ENCODE measurements around the gene PKD2.

- TF ChIP-seq EP300 (IDR thresholded peaks at IDR 0.05), result no peak
- TF ChIP-seq POLR2AphosphoS5 (IDR thresholded peaks at IDR 0.05), result no peak
- TF ChIP-seq, protein P1, sequence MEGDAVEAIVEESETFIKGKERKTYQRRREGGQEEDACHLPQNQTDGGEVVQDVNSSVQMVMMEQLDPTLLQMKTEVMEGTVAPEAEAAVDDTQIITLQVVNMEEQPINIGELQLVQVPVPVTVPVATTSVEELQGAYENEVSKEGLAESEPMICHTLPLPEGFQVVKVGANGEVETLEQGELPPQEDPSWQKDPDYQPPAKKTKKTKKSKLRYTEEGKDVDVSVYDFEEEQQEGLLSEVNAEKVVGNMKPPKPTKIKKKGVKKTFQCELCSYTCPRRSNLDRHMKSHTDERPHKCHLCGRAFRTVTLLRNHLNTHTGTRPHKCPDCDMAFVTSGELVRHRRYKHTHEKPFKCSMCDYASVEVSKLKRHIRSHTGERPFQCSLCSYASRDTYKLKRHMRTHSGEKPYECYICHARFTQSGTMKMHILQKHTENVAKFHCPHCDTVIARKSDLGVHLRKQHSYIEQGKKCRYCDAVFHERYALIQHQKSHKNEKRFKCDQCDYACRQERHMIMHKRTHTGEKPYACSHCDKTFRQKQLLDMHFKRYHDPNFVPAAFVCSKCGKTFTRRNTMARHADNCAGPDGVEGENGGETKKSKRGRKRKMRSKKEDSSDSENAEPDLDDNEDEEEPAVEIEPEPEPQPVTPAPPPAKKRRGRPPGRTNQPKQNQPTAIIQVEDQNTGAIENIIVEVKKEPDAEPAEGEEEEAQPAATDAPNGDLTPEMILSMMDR (IDR thresholded peaks at IDR 0.05), result no peak
- no peak for TF ChIP-seq POLR2A (IDR thresholded peaks at IDR 0.05; ENCODE audit: low read depth)
Observed at GRCh38 chr4:88035292-88035691, 27.9 kb downstream of the PKD2 start.
